Endothelial cell of hepatic sinusoid (primary cell): ENCODE results near the gene TTC7B.

Experiments used
- in situ Hi-C: cut with HindIII; loops from 2 replicates; pipeline ENCODE4 v1.10.0; 2017; ENCODE audit warnings: low sequenced_read_pairs

The TTC7B gene

GRCh38 chr14:90582166-90582565 is 234.1 kb downstream of the TTC7B start:
- in situ Hi-C loops = no loop called here

- in situ Hi-C loops = no loop called here
These were observed 234.5 kb downstream of the TTC7B start for GRCh38 chr14:90581745-90582144.

GRCh38 chr14:90580377-90581335 is 235.6 kb downstream of the TTC7B start:
- in situ Hi-C loops = no loop called here

- in situ Hi-C loops = no loop called here
These were observed 236.4 kb downstream of the TTC7B start for GRCh38 chr14:90579816-90580215.

- in situ Hi-C loops = no loop called here
These were observed 237.1 kb downstream of the TTC7B start for GRCh38 chr14:90579088-90579487.

- in situ Hi-C loops = no loop called here
These were observed 237.8 kb downstream of the TTC7B start for GRCh38 chr14:90578283-90578985.

- in situ Hi-C loops = no loop called here
These were observed 238.5 kb downstream of the TTC7B start for GRCh38 chr14:90577661-90578282.

- in situ Hi-C loops = no loop called here
These were observed 239.1 kb downstream of the TTC7B start for GRCh38 chr14:90576981-90577660.

GRCh38 chr14:90576581-90576980 is 239.6 kb downstream of the TTC7B start:
- in situ Hi-C loops = no loop called here

- in situ Hi-C loops = no loop called here
These were observed 240.4 kb downstream of the TTC7B start for GRCh38 chr14:90575781-90576180.

GRCh38 chr14:90575336-90575735 is 240.9 kb downstream of the TTC7B start:
- in situ Hi-C loops = no loop called here

- in situ Hi-C loops = no loop called here
These were observed 241.8 kb downstream of the TTC7B start for GRCh38 chr14:90574188-90575131.

- in situ Hi-C loops = no loop called here
These were observed 242.7 kb downstream of the TTC7B start for GRCh38 chr14:90573385-90574105.

- in situ Hi-C loops = no loop called here
These were observed 243.6 kb downstream of the TTC7B start for GRCh38 chr14:90572441-90573150.

GRCh38 chr14:90571149-90571947 is 244.9 kb downstream of the TTC7B start:
- in situ Hi-C loops = no loop called here

- in situ Hi-C loops = no loop called here
These were observed 245.8 kb downstream of the TTC7B start for GRCh38 chr14:90570461-90570860.

GRCh38 chr14:90569606-90570387 is 246.4 kb downstream of the TTC7B start:
- in situ Hi-C loops = no loop called here
